NCI-H1930 (cell line): Measurements from ENCODE around the gene NFATC1.
"Not testable (repeated sequence)": the region's sequence is repeated elsewhere in the genome, so short reads cannot be mapped to it uniquely, and the experiment has no call there.

ENCODE experiments used
- DNase-seq, 2 experiments: peaks; one replicate each; lab custom pipeline; 2025; lab: John Stamatoyannopoulos, UW

Gene NFATC1

GRCh38 chr18:79489899-79490625 is 94.3 kb downstream of the NFATC1 start:
- no peak for DNase-seq

- no peak for DNase-seq
Measured at GRCh38 chr18:79490626-79491041, 94.9 kb downstream of the NFATC1 start.

GRCh38 chr18:79491081-79491551 is 95.4 kb downstream of the NFATC1 start:
- DNase-seq = no peak

DNA sequence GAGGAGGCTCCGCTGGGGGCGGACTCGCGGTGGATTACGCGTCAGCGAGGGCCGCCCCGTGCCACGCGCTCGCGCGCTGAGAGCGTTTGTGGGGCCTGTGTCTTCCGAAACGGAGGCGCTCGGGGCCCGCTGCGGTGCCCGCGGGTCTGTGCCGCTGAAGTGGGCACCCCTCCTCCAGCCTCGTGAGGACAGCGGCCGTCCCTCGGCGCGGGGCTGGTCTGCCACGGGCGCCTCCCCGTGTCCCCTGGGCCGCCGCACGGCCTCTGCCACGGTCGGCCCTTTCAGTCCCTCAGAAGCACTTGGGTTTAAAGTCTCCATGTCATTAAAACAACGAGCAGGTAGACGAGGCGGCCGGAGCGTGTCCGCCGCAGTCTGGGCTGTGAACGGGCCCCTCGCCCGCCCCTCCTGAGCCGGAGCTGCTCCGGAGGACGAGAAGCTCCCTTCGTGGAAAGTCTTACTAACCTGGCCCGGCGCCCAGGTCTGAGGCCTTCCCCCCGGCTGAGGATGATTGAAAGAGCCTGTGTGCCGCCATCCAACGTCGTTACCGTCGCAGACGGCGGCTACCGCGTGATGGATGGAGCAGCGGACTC is 97.6 kb downstream of the NFATC1 start:
- DNase-seq = no peak

DNA sequence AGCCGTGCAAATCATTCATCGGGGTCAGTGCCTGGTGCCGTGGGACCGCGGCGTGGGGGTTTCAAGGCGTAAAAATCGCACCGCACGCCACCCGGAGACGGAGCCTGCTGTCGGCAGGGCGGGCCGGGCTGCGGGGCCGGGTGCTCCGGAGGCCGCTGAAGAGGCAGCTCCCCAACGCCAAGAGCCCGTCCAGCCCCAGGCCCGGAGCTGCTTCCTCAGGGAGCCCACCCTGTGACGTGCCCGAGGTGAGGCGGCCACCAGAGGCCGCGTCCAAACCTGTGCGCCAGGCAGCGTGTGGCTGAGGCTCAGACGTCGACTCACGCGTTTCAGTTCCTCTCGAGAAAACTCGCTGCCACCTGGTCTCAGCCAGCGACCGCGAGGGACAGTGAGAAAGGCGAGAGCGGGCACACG is 98.1 kb downstream of the NFATC1 start:
- no peak for DNase-seq

DNA sequence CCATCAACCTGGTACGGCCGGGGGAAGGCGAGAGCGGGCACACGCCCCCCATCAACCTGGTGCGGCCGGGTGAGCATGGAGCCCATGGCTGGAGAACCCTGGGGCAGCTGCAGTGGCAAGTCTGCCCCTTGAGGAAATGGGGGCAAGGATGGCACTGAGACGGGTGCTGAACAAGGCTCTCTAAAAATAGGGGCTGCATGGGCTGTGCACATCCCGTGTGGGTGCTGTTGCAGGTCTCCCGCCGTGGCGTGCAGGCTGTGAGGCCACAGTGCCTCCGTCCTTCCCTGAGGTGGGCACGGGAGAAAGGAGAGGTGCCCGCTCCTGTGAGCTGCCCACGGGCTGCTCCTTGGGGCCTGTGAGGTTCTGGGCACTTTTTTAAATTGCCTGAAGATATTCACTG is 99.2 kb downstream of the NFATC1 start:
- no peak for DNase-seq

GRCh38 chr18:79495591-79496071 is 99.9 kb downstream of the NFATC1 start:
- DNase-seq = no peak

- no peak for DNase-seq
Measured at GRCh38 chr18:79496237-79496977, 100.7 kb downstream of the NFATC1 start.

DNA sequence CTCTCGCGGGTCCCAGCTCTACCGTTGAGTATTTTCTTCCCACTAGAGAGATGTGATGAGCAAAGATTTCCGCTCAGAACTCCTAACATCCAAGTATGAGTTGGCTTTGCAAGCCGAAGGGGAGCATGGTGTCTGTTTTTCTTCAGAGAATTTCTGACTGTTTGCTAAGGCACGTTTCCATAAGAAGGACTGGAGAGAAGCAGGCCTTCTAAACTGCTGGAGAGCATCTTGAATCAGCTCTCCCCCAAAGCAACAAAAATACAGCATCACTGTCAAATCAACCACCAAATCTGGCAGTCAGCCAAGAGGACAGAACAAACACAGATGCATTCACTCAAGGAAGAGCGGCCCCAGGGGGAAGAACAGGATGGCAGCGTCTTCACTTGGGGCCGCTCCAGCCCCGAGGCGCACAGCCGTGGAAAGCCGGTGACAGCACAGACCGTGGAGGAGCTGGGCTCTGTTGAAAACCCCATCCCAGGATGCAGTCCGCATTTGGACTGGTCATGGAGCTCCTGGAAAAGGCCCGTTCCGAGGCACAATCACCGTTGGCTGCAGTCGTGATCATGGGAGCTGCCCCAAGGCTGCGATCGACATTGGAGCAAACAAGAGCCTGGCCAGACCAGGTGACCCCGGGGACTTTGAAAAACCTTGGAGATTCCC is 101.4 kb downstream of the NFATC1 start:
- no peak for DNase-seq

GRCh38 chr18:79497638-79498081 is 101.9 kb downstream of the NFATC1 start:
- no peak for DNase-seq

DNA sequence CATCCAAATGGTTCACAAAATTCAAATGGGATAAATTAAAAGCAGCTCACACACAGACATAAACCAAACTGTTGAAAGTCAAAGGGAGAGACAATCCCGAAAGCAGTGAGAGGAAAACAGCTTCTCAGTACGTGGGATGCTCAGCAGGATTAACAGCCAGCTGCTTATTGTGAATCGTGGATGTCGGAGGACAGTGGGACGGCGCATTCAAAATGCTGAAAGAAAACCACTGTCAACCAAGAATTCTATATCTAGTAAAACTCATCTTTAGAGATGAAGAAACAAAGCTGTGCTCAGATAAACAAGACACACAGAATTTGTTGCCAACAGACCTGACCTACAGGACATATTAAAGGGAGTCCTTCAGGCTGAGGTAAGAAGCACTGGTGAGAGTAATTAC is 102.9 kb downstream of the NFATC1 start:
- no peak for DNase-seq

- no peak for DNase-seq
Measured at GRCh38 chr18:79501006-79501405, 105.3 kb downstream of the NFATC1 start.

GRCh38 chr18:79502782-79503181 is 107.1 kb downstream of the NFATC1 start:
- DNase-seq = no peak

- no peak for DNase-seq
Measured at GRCh38 chr18:79503406-79503805, 107.7 kb downstream of the NFATC1 start.

DNA sequence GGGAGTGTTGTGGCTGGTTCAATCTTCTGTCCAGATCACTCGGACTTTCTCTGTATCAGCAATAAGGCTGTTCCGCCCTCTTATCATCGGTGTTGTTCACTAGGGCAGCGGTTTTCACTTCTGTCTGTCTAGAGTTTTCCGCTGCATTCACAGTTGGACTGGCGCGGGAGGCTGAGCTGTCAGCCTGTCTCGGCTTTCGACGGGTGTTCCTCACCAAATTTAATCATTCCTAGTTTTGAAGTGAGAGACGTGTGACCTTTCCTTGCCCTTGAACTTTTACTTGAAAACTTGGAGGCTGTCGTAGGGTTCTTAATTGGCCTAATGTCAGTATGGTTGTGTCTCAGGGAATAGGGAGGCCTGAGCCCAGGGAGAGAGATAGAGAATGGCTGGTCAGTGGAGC is 108.3 kb downstream of the NFATC1 start:
- no peak for DNase-seq

- DNase-seq = not testable (repeated sequence)
Measured at GRCh38 chr18:79504495-79504894, 108.8 kb downstream of the NFATC1 start.

- DNase-seq = not testable (repeated sequence)
Measured at GRCh38 chr18:79505465-79505864, 109.7 kb downstream of the NFATC1 start.

DNA sequence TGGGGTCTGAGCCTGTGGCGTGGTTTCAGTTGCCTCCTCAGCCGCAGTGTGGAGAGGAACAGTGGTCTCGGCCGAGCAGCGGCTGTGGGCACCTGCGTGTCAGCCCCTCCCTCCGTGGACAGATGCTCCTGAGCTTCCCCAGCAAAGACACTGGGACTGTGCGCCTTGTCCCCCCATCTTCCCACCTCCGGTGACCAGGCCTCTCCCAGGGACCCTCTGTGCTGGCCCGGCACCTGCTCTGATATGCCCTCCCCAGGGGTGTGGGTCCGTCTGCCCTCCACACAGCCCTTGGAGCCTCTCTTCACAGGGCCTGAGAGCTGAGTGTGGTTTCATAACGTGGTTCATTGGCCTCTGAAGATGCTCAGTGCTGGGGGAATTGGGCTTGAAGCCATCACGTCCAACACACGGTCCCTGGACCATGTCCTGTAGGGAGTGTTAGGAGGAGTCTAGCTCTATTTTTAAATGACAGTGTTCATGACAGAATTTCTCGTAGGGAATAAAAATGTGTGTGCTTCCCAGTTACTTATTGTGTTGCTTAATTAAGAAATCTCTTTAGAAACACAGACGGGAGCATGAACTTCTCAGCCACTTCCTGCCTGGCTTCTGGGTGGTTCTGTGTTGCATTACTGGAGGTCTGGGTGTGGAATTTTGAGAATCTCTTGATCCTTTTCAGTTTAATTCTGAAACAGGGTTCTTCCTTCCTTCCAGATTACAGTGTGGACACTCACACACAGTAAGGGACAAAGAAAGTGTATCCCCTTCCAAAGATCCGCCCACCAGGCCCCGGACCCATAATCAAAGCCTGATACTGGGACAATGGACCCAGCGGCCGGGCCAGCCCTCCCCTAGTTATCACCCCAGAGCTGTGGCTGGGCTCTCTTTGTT is 110.7 kb downstream of the NFATC1 start:
- no peak for DNase-seq

DNA sequence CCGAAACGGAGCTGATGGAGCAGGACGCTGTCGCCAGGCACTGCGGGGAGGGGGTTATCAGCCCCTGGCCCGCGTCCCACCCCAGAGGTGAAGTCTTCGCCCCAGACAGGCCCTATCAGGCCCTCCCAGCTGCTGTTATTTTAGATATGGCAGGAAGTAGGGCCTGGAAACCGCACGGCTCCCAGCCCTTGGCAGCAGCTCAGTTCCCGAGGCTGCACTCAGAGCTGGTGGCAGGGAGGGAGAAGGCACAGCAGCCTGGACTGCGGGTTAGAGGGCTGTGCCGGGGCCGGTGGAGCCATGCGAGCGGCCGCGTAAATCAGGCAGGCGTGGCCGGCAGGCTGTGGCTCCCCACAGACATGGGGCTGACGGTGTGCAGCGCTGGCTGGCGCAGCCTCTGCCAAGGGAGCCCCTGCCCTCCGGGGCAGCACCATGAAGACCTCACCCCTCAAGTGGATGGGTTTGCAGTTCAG is 111.4 kb downstream of the NFATC1 start:
- DNase-seq = no peak

GRCh38 chr18:79507546-79508480 is 112.1 kb downstream of the NFATC1 start:
- DNase-seq = no peak
